NCI-H748 treated with DMSO at 0.1 percent for 48 hours (cell line): ENCODE measurements around the gene NF1.
"Not testable (repeated sequence)": the region's sequence is repeated elsewhere in the genome, so short reads cannot be mapped to it uniquely, and the experiment has no call there.

Experiments
- DNase-seq: peaks from one replicate; lab custom pipeline; 2025; lab: John Stamatoyannopoulos, UW

NF1 gene

DNA sequence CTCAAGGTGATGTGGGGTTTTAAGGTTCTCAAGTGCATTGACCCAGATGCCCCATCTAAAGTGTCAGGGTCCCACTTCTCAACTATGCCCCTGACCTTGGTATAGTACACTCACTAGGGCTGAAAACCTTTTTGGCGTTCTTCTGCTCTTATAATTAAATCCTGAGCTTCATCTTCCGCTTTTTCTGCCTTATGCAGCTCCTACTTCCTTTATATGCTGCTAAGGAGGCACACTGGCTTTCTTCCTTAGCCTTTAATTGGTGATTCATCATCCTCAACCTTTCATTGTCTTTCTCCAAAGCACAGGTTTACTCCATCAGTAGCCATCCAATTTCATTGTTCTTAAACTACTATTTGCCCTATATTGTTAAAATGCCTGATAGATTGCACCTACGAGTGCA, 5.3 kb upstream of the NF1 start:
- DNase-seq, result no peak

GRCh38 chr17:31090650-31091049, 4.1 kb upstream of the NF1 start:
- not testable (repeated sequence) for DNase-seq

DNA sequence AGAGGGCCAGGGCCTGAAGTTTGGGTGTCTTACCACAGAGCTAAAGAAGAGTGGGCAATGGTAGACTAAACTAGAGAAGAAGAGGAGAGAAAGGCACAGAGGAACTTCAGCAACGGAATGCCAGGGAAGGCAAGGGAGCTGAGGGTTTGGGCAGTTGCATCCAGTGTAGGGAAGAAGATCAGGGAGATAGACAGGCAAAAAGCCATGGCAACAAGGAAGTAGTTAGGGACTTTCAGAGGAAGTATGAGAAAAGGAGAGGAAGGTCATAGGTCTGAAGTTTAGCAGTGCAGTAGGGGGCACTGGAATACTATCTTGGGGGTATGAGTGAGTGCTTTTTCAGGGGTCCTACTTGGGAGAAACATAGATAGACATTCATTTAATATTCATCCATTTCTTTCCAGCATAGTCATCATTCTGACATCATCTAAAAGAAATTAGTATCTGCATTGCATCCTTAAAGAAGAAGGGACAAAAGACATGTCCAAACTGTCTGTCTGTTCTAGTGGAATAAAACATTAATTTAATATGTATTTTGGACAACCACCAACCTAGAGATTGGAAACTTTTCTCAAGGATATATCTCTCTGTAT, 2.2 kb upstream of the NF1 start:
- DNase-seq, result no peak

DNA sequence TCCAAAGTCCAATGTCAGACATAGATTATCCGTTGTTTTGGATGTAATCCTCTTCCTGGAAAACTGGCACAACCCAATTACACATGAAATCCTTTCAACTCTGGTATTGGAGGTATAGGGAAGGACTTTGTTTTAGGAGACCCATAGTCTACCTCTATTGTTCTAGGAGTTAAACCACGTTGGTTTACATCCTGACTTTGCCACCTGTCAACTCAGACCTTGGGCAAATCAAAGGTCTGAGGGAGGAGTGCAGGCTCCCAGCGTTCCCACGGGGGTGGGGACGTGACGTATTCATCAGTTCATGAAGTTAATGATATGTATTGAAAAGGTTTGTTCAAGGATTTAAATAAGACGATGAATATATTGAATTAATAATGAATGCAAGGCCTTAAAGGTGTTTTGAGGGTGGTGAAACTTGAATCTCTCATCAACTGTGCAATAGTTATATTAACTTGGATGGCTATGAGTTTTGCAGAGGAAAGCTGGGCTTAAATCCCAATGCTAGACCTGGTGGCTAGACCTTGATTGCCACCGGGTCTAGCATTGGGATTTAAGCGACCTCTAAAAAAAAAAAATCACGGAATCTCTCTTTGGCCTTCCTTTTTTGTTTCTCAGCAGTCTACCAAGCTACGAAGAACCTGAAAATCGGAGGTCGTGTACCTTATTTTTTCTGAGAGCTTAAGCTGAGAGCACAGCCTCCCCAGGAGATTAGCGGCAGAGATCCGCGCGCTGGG, 744 bp upstream of the NF1 start:
- no peak for DNase-seq

DNA sequence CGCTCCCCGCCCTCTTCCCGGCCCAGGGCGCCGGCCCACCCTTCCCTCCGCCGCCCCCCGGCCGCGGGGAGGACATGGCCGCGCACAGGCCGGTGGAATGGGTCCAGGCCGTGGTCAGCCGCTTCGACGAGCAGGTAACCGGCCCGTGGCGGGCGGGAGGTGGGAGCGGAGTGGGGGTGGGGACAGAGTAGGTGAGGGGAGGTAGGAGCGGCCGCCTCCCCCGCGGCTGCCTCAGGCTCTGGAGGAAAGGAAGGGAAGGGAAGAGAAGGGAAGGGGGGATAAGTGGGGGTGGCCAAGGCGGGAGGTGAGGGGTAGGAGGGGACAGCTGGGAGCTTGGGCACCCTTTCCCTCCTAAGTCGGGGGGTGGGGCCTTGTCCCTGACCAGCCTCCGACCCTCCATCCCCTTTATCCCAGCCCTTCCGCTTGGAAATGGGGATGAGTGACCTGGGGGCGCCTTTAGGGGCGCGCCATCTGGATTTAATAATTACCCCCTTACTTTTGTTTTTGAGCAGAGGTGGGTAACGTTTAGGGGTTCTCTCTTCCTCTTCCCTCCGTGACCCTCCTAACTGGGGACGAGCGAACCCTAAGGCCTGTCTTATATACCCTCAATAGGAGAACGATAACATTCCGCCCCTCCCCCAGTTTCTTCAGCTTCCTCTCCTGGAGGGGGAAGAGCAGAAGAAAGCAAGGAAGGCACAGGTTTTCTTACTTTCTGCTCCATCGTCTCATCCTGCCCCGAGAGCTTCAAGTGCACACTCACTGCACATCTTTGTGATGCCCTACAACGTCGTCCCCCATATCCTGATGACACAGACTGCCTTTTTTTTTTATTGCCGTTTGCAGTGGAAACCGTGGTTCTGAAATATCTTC, 694 bp downstream of the NF1 start:
- DNase-seq, result no peak

DNA sequence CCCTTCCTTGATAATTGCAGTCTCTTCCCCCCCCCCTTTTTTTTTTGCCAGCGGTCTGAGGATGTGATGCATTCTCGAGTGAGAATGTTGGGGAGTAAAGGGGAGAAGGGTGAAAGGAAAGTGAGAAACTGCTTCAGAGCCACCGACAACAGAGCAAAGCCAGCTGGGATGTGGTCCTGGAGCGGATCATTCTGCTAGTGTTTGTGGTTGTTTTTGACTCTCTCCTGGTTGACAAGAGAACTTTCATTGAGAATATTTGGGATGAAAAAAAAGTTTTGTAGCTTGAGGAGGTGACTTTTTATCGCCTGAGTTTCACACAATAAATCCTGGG, 1.3 kb downstream of the NF1 start:
- no peak for DNase-seq

DNA sequence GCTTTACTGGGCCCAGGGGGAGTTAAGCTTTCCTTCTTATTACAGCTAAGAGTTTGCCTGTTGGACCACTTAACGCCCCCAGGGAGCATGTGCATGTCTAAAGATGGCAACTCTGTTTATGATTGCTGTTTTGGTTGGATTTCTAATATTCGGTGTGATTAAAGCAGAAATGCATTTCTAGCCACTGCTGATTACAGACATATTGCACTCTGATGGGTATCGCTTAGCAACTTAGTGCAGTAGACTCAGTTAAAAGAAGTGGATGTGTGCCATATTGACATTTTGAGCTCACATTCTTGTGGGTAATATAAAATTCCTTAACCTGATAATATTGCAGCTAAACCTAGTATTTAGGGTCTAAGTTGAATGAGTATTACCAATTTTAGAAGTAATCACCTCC, 4.2 kb downstream of the NF1 start:
- no peak for DNase-seq

DNA sequence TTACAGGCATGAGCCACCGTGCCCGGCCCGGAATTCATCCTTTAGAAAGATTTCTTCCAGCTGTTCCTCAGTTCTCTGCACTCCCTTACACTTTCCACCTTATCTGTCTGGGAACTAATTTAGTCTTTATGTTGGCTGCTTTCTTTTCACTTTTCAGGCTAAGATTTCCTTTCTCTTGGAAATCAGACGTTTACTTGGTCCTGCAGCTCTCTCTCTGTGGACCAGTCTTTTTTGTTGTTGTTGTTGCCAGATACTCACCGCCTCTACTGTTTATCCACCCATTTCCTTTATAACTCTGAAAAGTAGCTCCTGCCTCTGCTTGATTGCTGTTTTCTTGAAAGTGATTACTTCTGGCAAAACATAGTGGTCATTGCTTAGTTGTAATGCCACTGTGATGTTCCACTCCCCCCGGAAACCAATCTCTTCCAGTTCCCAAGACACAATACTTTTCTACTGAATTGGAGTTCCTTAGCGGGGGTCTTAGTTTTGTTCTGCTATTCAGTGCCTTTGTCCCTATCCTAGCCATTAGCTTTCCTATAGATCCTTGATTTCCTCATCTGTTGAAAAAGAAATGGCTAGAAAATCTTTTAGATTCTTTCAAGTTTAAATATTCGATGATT, 6.2 kb downstream of the NF1 start:
- DNase-seq, result no peak

- DNase-seq, result no peak
These were observed 7.2 kb downstream of the NF1 start for GRCh38 chr17:31101943-31102342.

DNA sequence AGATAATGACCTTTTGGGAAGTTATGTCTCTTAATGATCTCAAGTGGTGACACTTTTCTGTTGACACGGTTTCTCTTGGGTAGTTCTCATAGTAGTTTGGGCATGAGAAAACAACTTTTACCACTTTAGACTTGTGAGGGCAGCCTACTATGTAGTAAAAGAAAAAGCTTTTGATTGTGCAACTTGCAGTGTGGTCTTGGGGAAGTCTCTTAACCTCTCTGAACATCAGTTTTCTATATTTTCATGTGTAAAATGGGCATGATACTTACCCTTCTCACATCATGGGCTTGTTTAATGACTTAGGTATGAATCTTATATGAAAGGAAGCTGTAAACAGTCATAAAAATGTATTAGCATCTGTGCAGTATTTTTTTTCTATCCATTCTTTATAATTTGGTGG, 11.2 kb downstream of the NF1 start:
- DNase-seq, result no peak

GRCh38 chr17:31111183-31111582, 16.4 kb downstream of the NF1 start:
- no peak for DNase-seq

- no peak for DNase-seq
These were observed 17.4 kb downstream of the NF1 start for GRCh38 chr17:31112001-31112661.

DNA sequence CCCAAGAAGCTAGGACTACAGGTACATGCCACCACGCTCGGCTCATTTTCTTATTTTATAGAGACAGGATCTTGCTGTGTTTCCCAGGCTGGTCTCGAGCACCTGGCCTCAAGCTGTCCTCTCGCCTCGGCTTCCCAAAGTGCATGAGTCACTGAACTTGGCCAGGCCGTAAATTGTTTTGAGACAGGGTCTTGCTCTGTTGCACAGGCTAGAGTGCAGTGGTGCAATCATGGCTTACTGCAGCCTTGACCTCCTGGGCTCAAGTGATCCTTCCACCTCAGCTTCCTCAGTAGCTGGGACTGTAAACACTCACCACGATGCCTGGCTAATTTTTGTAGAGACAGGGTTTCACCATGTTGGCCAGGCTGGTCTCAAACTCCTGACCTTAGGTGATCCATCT, 18.6 kb downstream of the NF1 start:
- not testable (repeated sequence) for DNase-seq

DNA sequence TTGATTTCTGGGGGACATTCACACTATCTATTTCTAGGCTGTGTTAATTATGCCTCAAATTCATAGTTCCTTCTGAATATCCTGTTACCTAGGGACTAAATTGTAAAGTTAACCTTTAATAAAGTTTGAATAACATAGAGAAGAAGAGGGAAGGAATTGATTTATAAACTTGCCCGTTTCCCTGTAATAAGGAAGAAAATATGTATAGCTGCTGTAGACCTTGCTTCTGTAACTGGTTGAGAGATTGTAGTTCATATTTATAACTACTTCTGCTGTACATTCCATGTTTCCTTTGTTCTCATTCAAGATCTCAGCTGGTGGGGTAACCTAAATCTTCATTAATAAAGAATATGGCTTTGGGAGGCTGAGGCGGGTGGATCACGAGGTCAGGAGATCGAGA, 19.2 kb downstream of the NF1 start:
- no peak for DNase-seq

DNA sequence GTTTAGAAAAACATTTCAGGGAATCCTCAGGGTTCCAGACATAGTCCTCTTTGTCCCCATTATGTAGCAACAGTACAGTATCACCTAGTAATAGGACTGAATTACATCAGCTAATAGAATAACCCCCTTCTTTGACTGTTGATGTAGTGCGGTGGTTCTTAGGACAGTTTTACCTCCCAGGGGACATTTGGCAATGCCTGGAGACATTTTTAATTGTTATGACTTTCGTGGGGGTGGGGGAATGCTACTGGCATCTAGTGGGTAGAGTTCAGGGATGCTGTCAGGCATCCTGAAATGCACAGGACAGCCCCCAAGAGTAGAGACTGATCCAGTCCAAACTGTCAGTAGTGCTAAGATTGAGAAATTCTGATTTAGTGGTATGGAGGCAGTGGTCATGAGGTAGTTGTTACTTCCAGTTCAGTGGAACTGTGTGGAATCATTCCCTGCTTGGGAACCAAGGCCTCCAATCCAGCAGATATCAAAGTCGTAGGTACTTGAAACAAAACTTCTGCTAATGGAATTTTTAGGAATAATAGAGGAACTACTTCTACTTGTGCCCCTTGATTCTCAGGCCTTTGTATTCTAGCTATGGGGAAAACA, 20.3 kb downstream of the NF1 start:
- DNase-seq, result no peak

DNA sequence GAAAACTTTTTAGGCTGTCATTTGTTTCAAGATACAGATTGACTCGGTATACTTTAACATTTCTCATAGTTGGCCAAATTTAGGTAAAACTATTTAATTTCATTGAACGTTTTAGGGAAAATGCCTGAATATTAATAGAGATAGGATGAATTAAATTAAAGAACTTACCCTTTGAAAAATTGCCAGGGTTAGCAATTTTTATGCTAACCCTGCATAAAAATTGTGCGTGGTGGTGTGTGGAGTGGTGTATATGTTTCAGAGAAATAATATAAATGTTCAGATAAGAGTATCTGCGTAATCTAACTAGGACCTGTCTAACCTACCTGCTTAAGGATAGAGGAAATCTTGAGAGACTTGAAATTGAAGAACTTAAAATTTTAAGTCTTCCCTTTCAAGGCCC, 21.4 kb downstream of the NF1 start:
- DNase-seq, result no peak

GRCh38 chr17:31122746-31123145, 28.0 kb downstream of the NF1 start:
- no peak for DNase-seq

DNA sequence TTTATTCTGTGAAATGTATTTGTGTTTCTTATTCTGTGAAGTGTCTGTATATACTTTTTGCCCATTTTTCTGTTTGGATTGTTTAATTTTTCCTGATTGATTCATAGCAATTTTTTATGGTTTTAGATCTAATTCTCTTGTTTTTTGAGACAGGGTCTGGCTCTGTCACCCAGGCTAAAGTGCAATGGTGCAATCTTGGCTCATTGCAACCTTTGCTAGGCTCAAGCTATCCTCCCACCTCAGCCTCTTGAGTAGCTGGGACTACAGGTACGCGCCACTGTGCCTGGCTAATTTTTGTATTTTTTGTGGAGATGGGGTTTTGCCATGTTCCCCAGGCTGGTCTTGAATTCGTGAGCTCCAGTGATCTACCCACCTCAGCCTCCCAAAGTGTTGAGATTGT, 31.5 kb downstream of the NF1 start:
- no peak for DNase-seq

DNA sequence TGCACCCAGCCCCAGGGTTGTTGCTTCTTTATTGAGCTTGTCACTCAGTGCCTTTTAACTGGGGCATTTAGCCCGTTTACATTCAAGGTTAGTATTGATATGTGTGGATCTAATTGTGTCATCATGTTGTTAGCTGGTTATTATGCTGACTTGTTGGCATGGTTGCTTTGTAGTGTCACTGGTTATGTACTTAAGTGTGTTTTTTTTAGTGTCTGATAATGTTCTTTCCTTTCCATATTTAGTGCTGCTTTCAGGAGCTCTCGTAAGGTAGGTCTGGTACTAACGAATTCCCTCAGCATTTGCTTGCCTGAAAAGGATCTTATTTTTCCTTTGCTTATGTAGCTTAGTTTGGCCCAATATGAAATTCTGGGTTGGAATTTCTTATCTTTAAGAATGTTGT, 33.5 kb downstream of the NF1 start:
- DNase-seq, result no peak

GRCh38 chr17:31130286-31131224, 35.8 kb downstream of the NF1 start:
- no peak for DNase-seq

DNA sequence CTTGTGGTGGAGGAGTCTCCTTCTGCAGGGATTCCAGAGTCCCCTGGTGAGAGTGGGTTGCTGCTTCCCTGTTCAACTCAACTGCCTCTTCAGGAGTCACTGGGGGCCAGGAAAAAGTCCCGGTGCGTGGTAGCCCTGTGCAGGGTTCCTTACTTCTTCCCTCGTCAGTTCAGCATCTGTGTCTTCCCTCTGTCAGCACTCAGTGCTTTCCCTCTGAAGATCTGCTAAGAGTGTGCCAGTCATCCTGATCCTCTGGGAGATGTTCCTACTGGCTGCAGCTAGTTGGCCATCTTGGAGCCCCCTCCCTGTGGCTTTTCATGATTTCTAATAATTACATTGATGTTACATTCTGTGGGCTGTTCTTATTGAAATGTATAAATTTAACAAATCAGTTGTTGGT, 36.5 kb downstream of the NF1 start:
- no peak for DNase-seq
